CD4-positive, alpha-beta T cell treated with Interleukin-12 subunit alpha and Interleukin-12 subunit beta, for 1 hour (primary cell): ENCODE measurements around the gene MORN2.

Experiments used
- DNase-seq: peaks from one replicate; pipeline ENCODE4 v3.0.0-alpha.2; 2020

Gene MORN2

GRCh38 chr2:38892819-38893218 is 17.0 kb downstream of the MORN2 start:
- no peak for DNase-seq

GRCh38 chr2:38898256-38898655 is 22.5 kb downstream of the MORN2 start:
- DNase-seq: no peak

DNA sequence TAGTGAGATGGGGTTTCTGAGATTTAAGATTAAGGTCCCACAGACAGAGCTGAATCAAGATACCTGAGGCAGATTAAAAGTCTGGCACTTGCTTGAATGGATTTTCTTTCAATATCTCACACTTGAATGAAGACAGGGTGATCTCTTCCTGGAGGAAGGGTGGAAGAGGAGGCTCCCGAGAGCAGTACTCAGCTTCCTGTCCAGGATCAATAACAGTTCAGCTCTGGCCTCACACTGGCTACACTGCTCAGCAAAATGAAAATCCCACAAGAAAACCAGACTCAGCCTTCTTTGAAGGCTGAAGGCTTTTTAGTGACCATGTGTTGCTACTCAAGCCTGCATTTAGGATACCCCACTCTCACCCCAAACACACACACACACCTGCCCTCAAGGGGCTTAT is 24.9 kb downstream of the MORN2 start:
- no peak for DNase-seq

GRCh38 chr2:38905251-38905650 is 29.5 kb downstream of the MORN2 start:
- DNase-seq: no peak

GRCh38 chr2:38907242-38907641 is 31.5 kb downstream of the MORN2 start:
- DNase-seq: no peak

GRCh38 chr2:38907743-38908562 is 32.2 kb downstream of the MORN2 start:
- no peak for DNase-seq

- DNase-seq: no peak
Observed at GRCh38 chr2:38909872-38910271, 34.1 kb downstream of the MORN2 start.

GRCh38 chr2:38911191-38911590 is 35.4 kb downstream of the MORN2 start:
- no peak for DNase-seq

DNA sequence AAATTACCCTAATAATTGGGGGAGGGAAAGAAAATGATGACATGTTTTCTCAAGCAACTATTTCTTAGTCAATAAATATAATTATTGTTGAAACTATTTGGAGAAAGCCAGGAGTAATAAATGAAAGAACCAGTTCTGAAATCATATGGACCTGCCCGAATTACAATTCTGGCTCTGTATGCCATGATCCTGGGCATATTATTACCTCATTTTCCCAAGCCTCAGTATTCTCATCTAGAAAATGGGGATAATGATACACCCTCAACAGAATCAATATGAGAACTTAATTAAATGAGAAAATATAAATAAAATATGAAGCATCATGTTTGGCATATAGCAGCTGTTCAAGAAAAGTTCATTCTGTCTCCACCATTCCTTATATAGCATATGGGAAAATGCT is 36.8 kb downstream of the MORN2 start:
- no peak for DNase-seq

DNA sequence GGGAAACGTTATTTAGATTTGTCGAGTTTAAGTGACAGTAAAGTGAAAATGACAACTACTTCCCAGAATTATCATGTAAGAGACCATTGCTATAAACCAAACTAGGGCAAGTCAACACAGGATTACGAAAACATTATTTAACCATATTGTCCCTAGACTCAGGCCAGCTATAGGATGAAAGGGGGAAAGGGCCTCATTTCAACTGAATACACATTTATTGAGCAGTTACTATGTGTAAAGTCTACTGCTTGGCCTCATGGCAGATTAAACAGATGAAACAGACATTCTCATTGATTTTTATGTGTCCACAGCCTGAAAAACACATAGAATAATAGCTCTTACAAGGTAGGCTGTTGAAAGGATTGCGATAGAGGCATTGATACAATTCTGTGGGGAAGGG is 46.6 kb downstream of the MORN2 start:
- no peak for DNase-seq

GRCh38 chr2:38922902-38923301 is 47.1 kb downstream of the MORN2 start:
- DNase-seq: no peak

GRCh38 chr2:38925982-38926381 is 50.2 kb downstream of the MORN2 start:
- DNase-seq: no peak

DNA sequence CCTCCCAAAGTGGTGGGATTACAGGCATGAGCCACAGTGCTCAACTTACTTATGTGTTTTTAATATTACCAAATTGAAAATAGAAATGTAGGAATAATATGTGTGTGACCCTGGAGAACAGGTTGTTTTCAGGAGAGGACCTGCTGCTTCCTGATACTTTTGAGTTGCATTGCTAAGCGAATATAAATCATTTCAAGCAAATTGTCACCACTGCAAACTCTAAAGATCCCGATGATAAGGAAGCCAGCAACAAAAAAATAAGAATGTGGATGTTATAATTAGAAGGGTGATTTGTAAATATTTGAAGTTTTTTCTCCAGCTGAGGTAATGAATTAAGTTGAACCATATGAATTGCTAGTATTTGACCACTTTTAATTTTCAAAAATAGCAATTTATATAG is 54.8 kb downstream of the MORN2 start:
- no peak for DNase-seq
